GM23248 (cell line): ENCODE measurements around the gene UBTF.

Experiments used
- EZH2 ChIP-seq: fragments of 200-600 bp; sonication (generic); IDR thresholded peaks from 2 replicates; pipeline ENCODE4 v1.6.1; 2018; ENCODE audit warnings: antibody characterized with exemption, mild to moderate bottlenecking; ENCODE audit not compliant: insufficient read depth, poor library complexity, severe bottlenecking
- EZH2phosphoT487 ChIP-seq: fragments of 200-600 bp; sonication (generic); IDR thresholded peaks from 2 replicates; pipeline ENCODE4 v1.6.1; 2018; ENCODE audit warnings: antibody characterized with exemption, moderate library complexity, mild to moderate bottlenecking, low read depth; ENCODE audit not compliant: insufficient read depth

DNA sequence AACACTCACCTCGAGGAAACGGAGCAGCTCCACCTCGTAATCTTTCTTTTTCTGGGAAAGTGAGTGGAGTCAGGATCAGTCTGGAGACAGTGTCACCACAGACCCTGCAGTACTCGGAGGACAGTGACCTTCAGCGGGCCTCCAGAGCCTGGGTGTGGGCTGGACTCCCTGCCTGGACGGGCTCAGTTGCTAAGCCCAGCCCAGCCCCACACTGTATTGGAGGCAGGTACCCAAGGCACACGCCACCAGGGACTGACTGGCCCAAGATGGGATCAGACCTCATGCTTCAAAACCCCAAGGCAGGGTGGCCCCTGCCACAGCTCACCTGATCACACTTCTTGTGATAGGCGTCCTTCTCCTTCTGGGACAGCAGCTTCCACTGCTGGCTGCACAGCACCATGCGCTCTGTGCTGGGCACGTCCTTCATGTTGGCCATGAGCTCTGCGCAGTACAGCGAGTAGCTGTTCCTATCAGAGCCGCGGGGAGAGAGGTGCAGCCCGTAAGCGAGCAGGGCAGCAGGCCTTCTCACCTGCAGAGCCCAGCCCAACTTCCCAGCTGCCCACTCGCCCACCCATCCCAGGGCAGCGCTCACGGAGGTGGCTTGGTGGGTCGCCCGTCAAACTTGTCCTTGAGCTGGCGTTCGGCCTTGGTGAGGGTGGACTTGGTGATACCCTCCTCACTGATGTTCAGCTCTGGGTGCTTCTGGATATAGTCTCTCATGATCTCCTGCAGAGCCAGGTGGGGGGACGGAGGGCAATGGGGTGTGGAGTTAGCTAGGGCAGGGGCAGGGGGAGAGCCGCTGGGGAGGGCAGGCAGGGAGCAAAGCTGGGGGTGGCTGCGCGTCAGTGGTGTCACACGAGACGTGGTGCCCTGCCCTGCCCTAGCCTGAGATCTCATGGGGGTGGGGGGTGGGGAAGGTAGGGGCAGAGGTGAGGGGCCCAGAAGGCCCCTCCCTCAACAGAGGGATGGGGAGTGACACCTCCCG, 7.9 kb downstream of the UBTF start:
- TF ChIP-seq EZH2: no peak
- no peak for TF ChIP-seq EZH2phosphoT487
